Activated CD4-positive, alpha-beta T cell treated with anti-CD3 and anti-CD28 coated beads, Interleukin-2, amount 10 ng/mL, durations not matched to agents 7 days and 5 days (primary cell): Measurements from ENCODE around the gene NOL12. TPM values are rescaled to one million over a fixed set of nuclear protein-coding genes. Genes with fewer than 3 reads are reported as not detected.
A peak's percentile ranks its signal among the peaks of the same experiment; 100 is the strongest.

Experiments used
- CTCF ChIA-PET: fragments of 350-600 bp; sonication (Branson Sonifier 250); formaldehyde crosslinking; loops from one replicate; lab custom pipeline; 2021; ENCODE audit warnings: antibody characterized with exemption; lab: Charles Lee
- POLR2A ChIA-PET: fragments of 350-600 bp; sonication (Branson Sonifier 250); formaldehyde crosslinking; loops from one replicate; lab custom pipeline; 2021; ENCODE audit warnings: antibody characterized with exemption; lab: Charles Lee
- DNase-seq: peaks from one replicate; pipeline ENCODE4 v3.0.0-alpha.2; 2020
- H3K27ac Mint-ChIP-seq: one replicate; pipeline ENCODE4 v1.8.0; 2021; ENCODE audit warnings: mild to moderate bottlenecking, moderate library complexity, mixed read lengths
- H3K27me3 Mint-ChIP-seq: one replicate; pipeline ENCODE4 v1.8.0; 2021; ENCODE audit warnings: mixed read lengths
- H3K36me3 Mint-ChIP-seq: one replicate; pipeline ENCODE4 v1.8.0; 2021; ENCODE audit warnings: low read depth, mixed read lengths
- H3K4me1 Mint-ChIP-seq: one replicate; pipeline ENCODE4 v1.8.0; 2021; ENCODE audit warnings: mixed read lengths
- H3K4me3 Mint-ChIP-seq: one replicate; pipeline ENCODE4 v1.8.0; 2021; ENCODE audit warnings: mild to moderate bottlenecking, moderate library complexity, mixed read lengths
- H3K9me3 Mint-ChIP-seq: one replicate; pipeline ENCODE4 v1.8.0; 2021; ENCODE audit warnings: mixed read lengths
- total RNA-seq, 2 experiments: library from RNA; stranded (reverse); gene quantifications; one replicate each; pipeline ENCODE4 v1.2.3, GENCODE V29; 2021

The NOL12 gene
- total RNA-seq, 2 experiments from 2014 or later = 57.3 to 57.7 TPM

GRCh38 chr22:37732699-37733607, 46.8 kb downstream of the NOL12 start:
- CTCF ChIA-PET = no interaction called here
- Mint-ChIP-seq H3K9me3 (no peaks in the 10 kb centered on the region), H3K36me3 (no peaks in the 10 kb centered on the region), H3K27ac (no peak overlapping the region), H3K4me3 (no peak overlapping the region), H3K4me1 (peaks cover 2% of the 10 kb centered on the region), H3K27me3 (no peaks in the 10 kb centered on the region)
- POLR2A ChIA-PET = no interaction called here
- no peak for DNase-seq

- Mint-ChIP-seq H3K4me3 (no peak overlapping the region), H3K36me3 (no peaks in the 10 kb centered on the region), H3K4me1 (no peaks in the 10 kb centered on the region), H3K27ac (no peak overlapping the region), H3K9me3 (no peaks in the 10 kb centered on the region), H3K27me3 (no peaks in the 10 kb centered on the region)
- CTCF ChIA-PET = no interaction called here
- DNase-seq = no peak
- POLR2A ChIA-PET = no interaction called here
These were observed 47.7 kb downstream of the NOL12 start for GRCh38 chr22:37733625-37734401.

GRCh38 chr22:37734402-37734700, 48.2 kb downstream of the NOL12 start:
- no peak overlapping the region for H3K27ac Mint-ChIP-seq
- no peaks in the 10 kb centered on the region for H3K4me1 Mint-ChIP-seq
- H3K4me3 Mint-ChIP-seq = no peak overlapping the region
- no peaks in the 10 kb centered on the region for H3K27me3 Mint-ChIP-seq
- ChIA-PET CTCF (no interaction called here), POLR2A (no interaction called here)
- DNase-seq = no peak
- H3K9me3 Mint-ChIP-seq = no peaks in the 10 kb centered on the region
- H3K36me3 Mint-ChIP-seq = no peaks in the 10 kb centered on the region

- CTCF ChIA-PET = no interaction called here
- H3K4me1 Mint-ChIP-seq = no peaks in the 10 kb centered on the region
These were observed 48.9 kb downstream of the NOL12 start for GRCh38 chr22:37734964-37735451.

GRCh38 chr22:37739035-37739434, 52.9 kb downstream of the NOL12 start:
- POLR2A ChIA-PET = no interaction called here
- H3K4me1 Mint-ChIP-seq = peaks cover 15% of the 10 kb centered on the region
- CTCF ChIA-PET = interaction anchor here (0.6 to 1.2 kb wide), 2 partner anchors 96 to 1264 kb away, joined by 4 read pairs; no protein-coding TSS in a partner anchor
- H3K4me3 Mint-ChIP-seq = no peak overlapping the region
- peaks cover 1% of the 10 kb centered on the region for H3K36me3 Mint-ChIP-seq
- H3K27ac Mint-ChIP-seq = no peak overlapping the region
- DNase-seq = no peak
- no peaks in the 10 kb centered on the region for H3K9me3 Mint-ChIP-seq
- H3K27me3 Mint-ChIP-seq = no peaks in the 10 kb centered on the region

More at GRCh38 chr22:37734964-37735451, 48.9 kb downstream of the NOL12 start:
- no peaks in the 10 kb centered on the region for H3K27me3 Mint-ChIP-seq
- POLR2A ChIA-PET = no interaction called here
- DNase-seq = no peak
- no peaks in the 10 kb centered on the region for H3K9me3 Mint-ChIP-seq
- H3K4me3 Mint-ChIP-seq = no peak overlapping the region
- no peaks in the 10 kb centered on the region for H3K36me3 Mint-ChIP-seq
- no peak overlapping the region for H3K27ac Mint-ChIP-seq

- Mint-ChIP-seq H3K4me3 (no peak overlapping the region), H3K27me3 (no peaks in the 10 kb centered on the region), H3K27ac (no peak overlapping the region), H3K9me3 (no peaks in the 10 kb centered on the region), H3K4me1 (peaks cover 20% of the 10 kb centered on the region), H3K36me3 (peaks cover 1% of the 10 kb centered on the region)
- ChIA-PET POLR2A (no interaction called here), CTCF (interaction anchor here (0.6 kb wide), 1 partner anchor 1264 kb away, joined by 4 read pairs; no protein-coding TSS in a partner anchor)
- DNase-seq = no peak
These were observed 53.5 kb downstream of the NOL12 start for GRCh38 chr22:37739611-37740049.

- no peaks in the 10 kb centered on the region for H3K27me3 Mint-ChIP-seq
- peaks cover 28% of the 10 kb centered on the region for H3K4me1 Mint-ChIP-seq
- no peak for DNase-seq
- POLR2A ChIA-PET = no interaction called here
- H3K9me3 Mint-ChIP-seq = no peaks in the 10 kb centered on the region
- CTCF ChIA-PET = no interaction called here
- H3K36me3 Mint-ChIP-seq = peaks cover 1% of the 10 kb centered on the region
- no peak overlapping the region for H3K4me3 Mint-ChIP-seq
- H3K27ac Mint-ChIP-seq = no peak overlapping the region
These were observed 54.5 kb downstream of the NOL12 start for GRCh38 chr22:37740455-37741311.

GRCh38 chr22:37741312-37741795, 55.2 kb downstream of the NOL12 start:
- ChIA-PET CTCF (no interaction called here), POLR2A (no interaction called here)
- Mint-ChIP-seq H3K9me3 (no peaks in the 10 kb centered on the region), H3K27ac (no peak overlapping the region), H3K4me3 (no peak overlapping the region), H3K27me3 (no peaks in the 10 kb centered on the region), H3K36me3 (peaks cover 1% of the 10 kb centered on the region), H3K4me1 (peaks cover 28% of the 10 kb centered on the region)
- no peak for DNase-seq

GRCh38 chr22:37742376-37743171, 56.4 kb downstream of the NOL12 start:
- Mint-ChIP-seq H3K4me3 (no peak overlapping the region), H3K4me1 (peaks cover 31% of the 10 kb centered on the region), H3K36me3 (peaks cover 1% of the 10 kb centered on the region), H3K9me3 (no peaks in the 10 kb centered on the region), H3K27ac (peak overlapping the region; percentile 19), H3K27me3 (no peaks in the 10 kb centered on the region)
- POLR2A ChIA-PET = no interaction called here
- CTCF ChIA-PET = no interaction called here
- DNase-seq = no peak
